Upper lobe of right lung (tissue), 1 donor: Measurements from ENCODE around the gene FRZB. TPM values are rescaled to one million over a fixed set of nuclear protein-coding genes. Genes with fewer than 3 reads are reported as not detected.
A peak's percentile ranks its signal among the peaks of the same experiment; 100 is the strongest.

ENCODE experiments used
- ATAC-seq: fragments of 200-7000 bp; cut with Tn5 transposase; one replicate; pipeline ENCODE4 v1.9.1; 2020; ENCODE audit warnings: mild to moderate bottlenecking, moderate library complexity
- DNase-seq: peaks from one replicate; pipeline ENCODE4 v3.0.0-alpha.2; 2020
- H3K27ac ChIP-seq: fragments of 200-600 bp; one replicate; pipeline ENCODE4 v1.8.0; 2022
- H3K27me3 ChIP-seq: fragments of 200-600 bp; one replicate; pipeline ENCODE4 v1.8.0; 2022; ENCODE audit warnings: mild to moderate bottlenecking
- H3K36me3 ChIP-seq: fragments of 200-600 bp; one replicate; pipeline ENCODE4 v1.8.0; 2022
- H3K4me1 ChIP-seq: fragments of 200-600 bp; one replicate; pipeline ENCODE4 v1.8.0; 2022
- H3K4me3 ChIP-seq: fragments of 200-600 bp; one replicate; pipeline ENCODE4 v1.8.0; 2022; ENCODE audit warnings: mild to moderate bottlenecking
- H3K9me3 ChIP-seq: fragments of 200-600 bp; one replicate; pipeline ENCODE4 v1.8.0; 2022
- CTCF ChIP-seq: fragments of 200-600 bp; IDR thresholded peaks from one replicate; pipeline ENCODE4 v1.8.0; 2022; ENCODE audit warnings: antibody characterized with exemption
- intact Hi-C: fragments of 100-400 bp; cut with DNase I; formaldehyde crosslinking; loops from one replicate; pipeline ENCODE4 v1.11.0; 2022
- total RNA-seq: library from RNA; stranded (reverse); fragmentation: NEBNext Ultra II Directional; extraction: Animal tissue kit (Norgen Biotek cat#: 25700); gene quantifications from one replicate; pipeline ENCODE4 v1.2.1, GENCODE V29; 2021
- donor health status: DM: no; HTN: yes; CAD: no; lungs with severe emphysema.

FRZB gene
- total RNA-seq, 1 donor from 2014 or later, result 14.0 TPM

- peaks cover 3% of the 10 kb centered on the region for H3K27me3 ChIP-seq
- intact Hi-C loops, result no loop called here
Measured at GRCh38 chr2:182870227-182870626, 3.8 kb upstream of the FRZB start.

GRCh38 chr2:182868054-182868796 lies 1.8 kb upstream of the FRZB start:
- no peak overlapping the region for H3K27ac ChIP-seq
- DNase-seq (no peak), ATAC-seq (no peak)
- no peak for TF ChIP-seq CTCF
- H3K9me3 ChIP-seq, result no peaks in the 10 kb centered on the region
- peaks cover 3% of the 10 kb centered on the region for H3K27me3 ChIP-seq
- H3K36me3 ChIP-seq, result no peaks in the 10 kb centered on the region
- H3K4me1 ChIP-seq, result no peaks in the 10 kb centered on the region
- intact Hi-C loops, result no loop called here
- no peak overlapping the region for H3K4me3 ChIP-seq

More at GRCh38 chr2:182870227-182870626, 3.8 kb upstream of the FRZB start:
- Histone ChIP-seq H3K9me3 (no peaks in the 10 kb centered on the region), H3K36me3 (no peaks in the 10 kb centered on the region), H3K4me3 (no peak overlapping the region), H3K27ac (no peak overlapping the region), H3K4me1 (no peaks in the 10 kb centered on the region)
- ATAC-seq (no peak), DNase-seq (no peak)
- peak; percentile 6 for TF ChIP-seq CTCF

- Histone ChIP-seq H3K36me3 (no peaks in the 10 kb centered on the region), H3K4me3 (peak overlapping the region; percentile 50), H3K4me1 (no peaks in the 10 kb centered on the region), H3K27ac (peak overlapping the region; percentile 58), H3K27me3 (peaks cover 3% of the 10 kb centered on the region), H3K9me3 (no peaks in the 10 kb centered on the region)
- intact Hi-C loops, result no loop called here
- TF ChIP-seq CTCF, result no peak
- no peak for DNase-seq
- ATAC-seq, result no peak
Measured at GRCh38 chr2:182867426-182868053, 1.1 kb upstream of the FRZB start.

GRCh38 chr2:182866095-182866460 lies 359 bp downstream of the FRZB start:
- Histone ChIP-seq H3K27ac (no peak overlapping the region), H3K4me1 (no peaks in the 10 kb centered on the region), H3K36me3 (no peaks in the 10 kb centered on the region), H3K27me3 (peaks cover 3% of the 10 kb centered on the region), H3K4me3 (peak overlapping the region; percentile 50), H3K9me3 (no peaks in the 10 kb centered on the region)
- DNase-seq (no peak), ATAC-seq (peak; percentile 42)
- no peak for TF ChIP-seq CTCF
- intact Hi-C loops, result no loop called here

- intact Hi-C loops, result no loop called here
- no peaks in the 10 kb centered on the region for H3K9me3 ChIP-seq
- no peaks in the 10 kb centered on the region for H3K4me1 ChIP-seq
- peaks cover 3% of the 10 kb centered on the region for H3K27me3 ChIP-seq
- no peak for TF ChIP-seq CTCF
- no peak for DNase-seq
- no peak overlapping the region for H3K4me3 ChIP-seq
- no peaks in the 10 kb centered on the region for H3K36me3 ChIP-seq
- no peak overlapping the region for H3K27ac ChIP-seq
- ATAC-seq, result no peak
Measured at GRCh38 chr2:182864949-182865570, 1.4 kb downstream of the FRZB start.
